NOMO-1 (cell line): ENCODE measurements around the gene ARHGEF38.
A peak's percentile ranks its signal among the peaks of the same experiment; 100 is the strongest.

Source experiments
- DNase-seq, 2 experiments: peaks; one replicate each; lab custom pipeline; 2025; ENCODE audit not compliant: unreplicated experiment in 2 of 2; lab: John Stamatoyannopoulos, UW

The ARHGEF38 gene

GRCh38 chr4:105558277-105558676 is 5.9 kb downstream of the ARHGEF38 start:
- DNase-seq = peak in 1 of 2 experiments; percentile 34

- no peak for DNase-seq
These were observed 8.0 kb downstream of the ARHGEF38 start for GRCh38 chr4:105560421-105560848.

DNA sequence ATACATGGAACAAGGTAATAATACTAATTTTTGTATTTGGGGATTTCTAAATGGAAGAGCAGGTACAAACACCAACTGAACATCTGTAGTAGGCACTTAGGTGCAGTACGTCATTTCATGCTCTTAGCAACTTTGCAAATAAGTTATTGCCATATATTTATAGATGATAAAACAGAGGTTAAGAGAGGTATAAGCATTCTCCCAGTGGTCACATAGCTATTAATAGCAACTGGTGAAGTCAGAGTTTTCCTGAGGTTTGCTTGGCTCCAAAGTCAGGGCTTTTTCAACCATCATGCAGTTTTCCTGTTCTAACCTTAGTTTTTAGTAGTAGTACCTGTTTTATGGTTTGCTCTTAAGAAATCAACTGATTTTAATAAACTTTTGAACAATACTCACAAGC is 10.9 kb downstream of the ARHGEF38 start:
- no peak for DNase-seq

DNA sequence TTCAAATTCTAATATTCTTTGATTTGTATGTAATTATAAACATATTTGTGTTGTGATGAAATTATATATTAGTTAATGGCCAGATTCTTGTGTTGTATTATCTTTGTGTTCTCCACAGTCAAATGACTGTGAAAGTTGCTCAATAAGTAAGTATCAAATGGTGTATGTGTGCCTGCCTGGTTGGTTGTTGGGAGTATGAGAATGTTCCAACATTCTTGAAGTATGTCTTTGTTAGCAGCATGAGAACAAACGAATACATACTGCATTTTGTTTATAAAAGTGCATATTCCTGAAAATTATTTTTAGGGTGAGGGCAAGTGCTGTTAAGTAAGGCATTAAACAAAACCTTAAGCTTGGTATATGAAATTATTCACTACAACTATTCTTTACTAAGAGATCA is 16.2 kb downstream of the ARHGEF38 start:
- DNase-seq = no peak

DNA sequence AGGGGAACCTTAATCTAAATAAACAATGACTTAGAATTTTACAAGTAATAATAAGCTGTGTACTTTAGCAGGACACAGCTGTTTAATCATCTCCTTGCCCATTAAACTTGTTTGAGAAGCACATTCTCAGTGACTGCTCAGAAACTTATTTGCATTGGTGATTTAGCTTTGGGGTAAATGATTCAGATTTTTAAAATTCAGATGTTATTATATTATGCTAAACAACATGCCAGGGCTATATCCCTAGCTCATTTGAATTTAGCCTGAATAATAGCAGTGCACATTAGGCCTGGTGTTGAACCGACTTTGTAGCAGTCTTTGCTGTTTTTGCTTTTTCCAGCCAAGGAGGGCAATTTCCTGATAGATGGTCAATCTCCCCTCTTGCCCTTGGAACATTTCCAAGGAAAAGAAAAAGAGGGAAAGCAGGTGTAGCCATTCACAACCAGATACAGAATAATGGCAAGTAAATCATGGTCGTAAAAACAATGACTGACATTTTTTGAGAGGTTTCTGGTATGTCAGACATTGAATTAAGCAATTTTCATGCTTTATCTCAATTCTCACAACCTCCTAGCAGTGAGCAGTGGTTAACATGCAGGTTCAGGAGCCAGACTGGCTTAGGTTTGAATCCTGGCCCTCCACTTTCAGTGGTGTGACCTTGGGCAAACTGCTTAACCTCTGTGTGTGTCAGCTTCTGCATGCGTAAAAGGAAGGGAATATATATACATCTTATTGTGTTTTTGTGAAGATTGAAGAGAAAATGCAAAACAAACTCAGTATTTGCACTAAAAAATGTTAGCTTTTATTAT is 16.8 kb downstream of the ARHGEF38 start:
- no peak for DNase-seq

GRCh38 chr4:105569866-105570236 is 17.4 kb downstream of the ARHGEF38 start:
- no peak for DNase-seq

GRCh38 chr4:105572296-105572695 is 19.9 kb downstream of the ARHGEF38 start:
- no peak for DNase-seq

- peak in 1 of 2 experiments; percentile 41 for DNase-seq
These were observed 34.4 kb downstream of the ARHGEF38 start for GRCh38 chr4:105586638-105587328.

GRCh38 chr4:105587841-105588240 is 35.4 kb downstream of the ARHGEF38 start:
- no peak for DNase-seq

DNA sequence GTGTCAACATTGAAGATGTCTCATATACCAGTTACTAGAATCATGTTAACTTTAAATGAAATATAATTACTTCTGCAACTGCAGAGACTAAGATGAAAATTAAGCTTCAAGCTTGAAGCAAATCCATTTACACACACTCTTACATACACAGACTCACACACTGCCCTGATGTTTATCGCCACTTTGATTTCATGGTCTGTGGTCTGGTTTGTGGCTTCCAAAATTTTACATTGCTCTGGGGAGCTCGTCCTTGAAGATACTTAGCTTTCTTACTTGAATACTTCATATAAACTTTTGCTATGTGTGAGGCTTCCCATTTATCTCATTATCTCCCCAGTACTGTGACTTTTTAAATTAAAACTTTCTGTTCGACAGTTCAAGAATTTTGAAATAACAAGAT is 35.8 kb downstream of the ARHGEF38 start:
- DNase-seq = no peak

DNA sequence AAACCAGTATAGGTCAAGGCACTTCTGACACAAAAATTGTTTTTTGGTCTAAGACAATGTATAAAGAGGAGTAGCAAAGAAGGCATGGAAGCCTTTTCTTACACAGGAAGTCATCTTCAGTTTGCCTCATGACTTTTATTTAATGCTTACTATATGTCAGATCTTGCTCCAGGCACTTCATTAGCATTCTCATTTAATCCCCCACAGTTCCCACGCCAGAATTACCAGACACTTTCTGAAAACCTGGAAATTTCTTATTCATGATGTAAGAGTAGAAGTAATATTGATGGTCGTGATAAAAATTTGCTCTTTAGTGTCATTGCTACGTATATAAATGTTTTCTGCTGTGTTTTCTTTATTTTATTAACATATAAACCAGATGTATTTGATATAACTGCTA is 39.2 kb downstream of the ARHGEF38 start:
- no peak for DNase-seq

GRCh38 chr4:105594099-105595010 is 41.9 kb downstream of the ARHGEF38 start:
- peak in 1 of 2 experiments; percentile 13 for DNase-seq

- no peak for DNase-seq
These were observed 44.3 kb downstream of the ARHGEF38 start for GRCh38 chr4:105596684-105597083.

- DNase-seq = no peak
These were observed 45.6 kb downstream of the ARHGEF38 start for GRCh38 chr4:105598052-105598451.

GRCh38 chr4:105598787-105599186 is 46.4 kb downstream of the ARHGEF38 start:
- no peak for DNase-seq

DNA sequence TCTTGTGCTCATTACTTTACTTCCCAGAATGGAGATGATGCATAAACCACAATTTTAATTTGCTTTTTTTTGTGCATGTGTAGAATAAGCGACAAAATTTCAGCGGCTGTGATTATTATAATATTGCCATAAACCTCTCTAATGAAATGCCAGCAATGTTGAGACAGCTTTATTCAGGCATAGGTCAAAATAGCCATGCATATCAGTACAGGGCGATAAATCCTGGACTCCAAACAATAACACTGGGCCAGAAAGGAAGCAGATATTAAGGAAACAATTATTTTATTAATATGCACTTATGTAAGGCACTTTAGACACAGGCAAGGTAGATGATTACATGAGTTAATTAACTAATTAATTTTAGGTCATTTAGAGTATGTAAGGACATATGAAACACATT is 47.1 kb downstream of the ARHGEF38 start:
- DNase-seq = no peak

GRCh38 chr4:105599932-105600655 is 47.7 kb downstream of the ARHGEF38 start:
- DNase-seq = no peak

- DNase-seq = no peak
These were observed 48.5 kb downstream of the ARHGEF38 start for GRCh38 chr4:105600951-105601350.

- no peak for DNase-seq
These were observed 49.0 kb downstream of the ARHGEF38 start for GRCh38 chr4:105601406-105601805.

DNA sequence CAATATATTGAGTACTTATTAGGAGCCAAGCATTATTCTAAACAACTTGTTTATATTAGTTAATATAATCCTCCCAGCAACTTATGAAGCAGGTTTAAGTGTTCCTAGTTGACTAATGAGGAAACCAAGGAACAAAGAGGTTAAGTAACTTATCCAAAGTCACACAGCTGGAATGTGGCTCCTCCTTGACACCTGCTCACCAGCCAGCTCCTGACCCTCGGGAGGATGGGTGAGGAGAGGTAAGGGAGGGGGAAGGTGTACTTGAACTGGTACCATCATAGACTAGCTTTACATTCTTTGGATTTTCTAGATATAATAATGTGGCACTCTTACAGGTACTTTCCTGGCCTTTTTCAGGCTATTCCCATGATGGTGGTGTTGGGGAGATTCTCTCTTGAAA is 50.7 kb downstream of the ARHGEF38 start:
- DNase-seq = no peak
